SK-N-SH treated with all-trans-retinoic acid at 6 μM for 48 hours (cell line): ENCODE results near the gene PMPCA.

Source experiments
- ARNTL ChIP-seq: fragments of 450-650 bp; formaldehyde crosslinking; IDR thresholded peaks from 2 replicates; pipeline ENCODE4 v1.5.0; 2020; ENCODE audit warnings: low read depth, mild to moderate bottlenecking, moderate library complexity, borderline replicate concordance
- GLIS3 ChIP-seq: fragments of 250-450 bp; sonication (Bioruptor Pico); IDR thresholded peaks from 2 replicates; pipeline ENCODE4 v1.5.0; 2020; ENCODE audit warnings: mild to moderate bottlenecking, moderate library complexity
- ZNF70 ChIP-seq: fragments of 450-650 bp; formaldehyde crosslinking; IDR thresholded peaks from 2 replicates; pipeline ENCODE4 v1.5.0; 2020; ENCODE audit warnings: mild to moderate bottlenecking, moderate library complexity
- TF ChIP-seq, protein P1 (sequence below): fragments of 250-450 bp; sonication (Bioruptor Pico); IDR thresholded peaks from 2 replicates; pipeline ENCODE4 v1.5.1; 2020; ENCODE audit warnings: low read depth, mild to moderate bottlenecking, moderate library complexity
- TF ChIP-seq, protein P2 (sequence below): fragments of 250-450 bp; sonication (Bioruptor Pico); IDR thresholded peaks from 2 replicates; pipeline ENCODE4 v1.5.1; 2021; ENCODE audit warnings: mild to moderate bottlenecking, moderate library complexity
- TF ChIP-seq, protein P3 (sequence below): fragments of 250-450 bp; sonication (Bioruptor Pico); IDR thresholded peaks from 2 replicates; pipeline ENCODE4 v1.8.0; 2021; ENCODE audit warnings: low read depth, mild to moderate bottlenecking, moderate library complexity, borderline replicate concordance

DNA sequence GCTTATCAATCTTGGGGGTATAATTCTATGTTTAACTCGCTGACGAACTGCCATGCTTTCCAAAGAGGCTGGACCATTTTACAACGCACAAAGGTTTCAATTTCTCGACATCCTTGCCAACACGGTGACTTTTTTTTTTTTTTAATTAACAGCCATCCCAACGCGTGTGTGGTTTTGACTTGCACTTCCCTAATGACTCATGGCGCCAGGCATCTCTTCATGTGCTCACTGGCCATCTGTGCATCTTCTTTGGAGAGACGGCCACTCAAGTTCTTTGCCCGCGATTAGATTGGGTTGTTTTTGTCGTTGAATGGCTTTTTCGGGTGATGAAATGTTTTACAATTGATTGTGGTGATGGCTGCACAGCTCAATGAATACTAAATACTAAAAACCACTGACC lies 24.4 kb upstream of the PMPCA start:
- TF ChIP-seq, protein P1, sequence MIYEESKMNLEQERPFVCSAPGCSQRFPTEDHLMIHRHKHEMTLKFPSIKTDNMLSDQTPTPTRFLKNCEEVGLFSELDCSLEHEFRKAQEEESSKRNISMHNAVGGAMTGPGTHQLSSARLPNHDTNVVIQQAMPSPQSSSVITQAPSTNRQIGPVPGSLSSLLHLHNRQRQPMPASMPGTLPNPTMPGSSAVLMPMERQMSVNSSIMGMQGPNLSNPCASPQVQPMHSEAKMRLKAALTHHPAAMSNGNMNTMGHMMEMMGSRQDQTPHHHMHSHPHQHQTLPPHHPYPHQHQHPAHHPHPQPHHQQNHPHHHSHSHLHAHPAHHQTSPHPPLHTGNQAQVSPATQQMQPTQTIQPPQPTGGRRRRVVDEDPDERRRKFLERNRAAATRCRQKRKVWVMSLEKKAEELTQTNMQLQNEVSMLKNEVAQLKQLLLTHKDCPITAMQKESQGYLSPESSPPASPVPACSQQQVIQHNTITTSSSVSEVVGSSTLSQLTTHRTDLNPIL = no peak
- TF ChIP-seq, protein P2, sequence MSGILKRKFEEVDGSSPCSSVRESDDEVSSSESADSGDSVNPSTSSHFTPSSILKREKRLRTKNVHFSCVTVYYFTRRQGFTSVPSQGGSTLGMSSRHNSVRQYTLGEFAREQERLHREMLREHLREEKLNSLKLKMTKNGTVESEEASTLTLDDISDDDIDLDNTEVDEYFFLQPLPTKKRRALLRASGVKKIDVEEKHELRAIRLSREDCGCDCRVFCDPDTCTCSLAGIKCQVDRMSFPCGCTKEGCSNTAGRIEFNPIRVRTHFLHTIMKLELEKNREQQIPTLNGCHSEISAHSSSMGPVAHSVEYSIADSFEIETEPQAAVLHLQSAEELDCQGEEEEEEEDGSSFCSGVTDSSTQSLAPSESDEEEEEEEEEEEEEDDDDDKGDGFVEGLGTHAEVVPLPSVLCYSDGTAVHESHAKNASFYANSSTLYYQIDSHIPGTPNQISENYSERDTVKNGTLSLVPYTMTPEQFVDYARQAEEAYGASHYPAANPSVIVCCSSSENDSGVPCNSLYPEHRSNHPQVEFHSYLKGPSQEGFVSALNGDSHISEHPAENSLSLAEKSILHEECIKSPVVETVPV (CRISPR knock-in tag) = no peak
- no peak for TF ChIP-seq ZNF70 (CRISPR knock-in tag)
- TF ChIP-seq ARNTL (CRISPR knock-in tag) = no peak
- no peak for TF ChIP-seq GLIS3 (CRISPR knock-in tag)
- TF ChIP-seq, protein P3, sequence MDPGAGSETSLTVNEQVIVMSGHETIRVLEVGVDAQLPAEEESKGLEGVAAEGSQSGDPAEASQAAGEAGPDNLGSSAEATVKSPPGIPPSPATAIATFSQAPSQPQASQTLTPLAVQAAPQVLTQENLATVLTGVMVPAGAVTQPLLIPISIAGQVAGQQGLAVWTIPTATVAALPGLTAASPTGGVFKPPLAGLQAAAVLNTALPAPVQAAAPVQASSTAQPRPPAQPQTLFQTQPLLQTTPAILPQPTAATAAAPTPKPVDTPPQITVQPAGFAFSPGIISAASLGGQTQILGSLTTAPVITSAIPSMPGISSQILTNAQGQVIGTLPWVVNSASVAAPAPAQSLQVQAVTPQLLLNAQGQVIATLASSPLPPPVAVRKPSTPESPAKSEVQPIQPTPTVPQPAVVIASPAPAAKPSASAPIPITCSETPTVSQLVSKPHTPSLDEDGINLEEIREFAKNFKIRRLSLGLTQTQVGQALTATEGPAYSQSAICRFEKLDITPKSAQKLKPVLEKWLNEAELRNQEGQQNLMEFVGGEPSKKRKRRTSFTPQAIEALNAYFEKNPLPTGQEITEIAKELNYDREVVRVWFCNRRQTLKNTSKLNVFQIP (CRISPR knock-in tag) = no peak
